H9 (cell line): ENCODE results near the gene MIPOL1. TPM values are rescaled to one million over a fixed set of nuclear protein-coding genes. Genes with fewer than 3 reads are reported as not detected.

ENCODE experiments used
- DNase-seq: peaks from one replicate; pipeline ENCODE4 v3.0.0-alpha.2; 2017
- H2AFZ ChIP-seq: one replicate; pipeline ENCODE4 v1.6.1; 2013; ENCODE audit warnings: mild to moderate bottlenecking, low read length, control low read depth, moderate library complexity
- H2AK5ac ChIP-seq: 2 replicates; pipeline ENCODE4 v1.6.1; 2013; ENCODE audit warnings: low read length, control low read depth, mixed read lengths; ENCODE audit not compliant: insufficient read length
- H2BK120ac ChIP-seq: one replicate; pipeline ENCODE4 v1.6.1; 2013; ENCODE audit warnings: low read depth, mild to moderate bottlenecking, low read length, control low read depth, inconsistent platforms; ENCODE audit not compliant: poor library complexity, severe bottlenecking
- H2BK12ac ChIP-seq: 2 replicates; pipeline ENCODE4 v1.6.1; 2013; ENCODE audit warnings: low read length, control low read depth, mixed read lengths, low read depth; ENCODE audit not compliant: insufficient read length
- H2BK15ac ChIP-seq: 2 replicates; pipeline ENCODE4 v1.6.1; 2013; ENCODE audit warnings: low read depth, low read length, control low read depth
- H2BK20ac ChIP-seq: one replicate; pipeline ENCODE4 v1.6.1; 2013; ENCODE audit warnings: low read depth, mild to moderate bottlenecking, low read length, control low read depth, inconsistent platforms; ENCODE audit not compliant: poor library complexity, severe bottlenecking
- H2BK5ac ChIP-seq: 2 replicates; pipeline ENCODE4 v1.6.1; 2013; ENCODE audit warnings: low read length, control low read depth, mixed read lengths; ENCODE audit not compliant: insufficient read length
- H3K14ac ChIP-seq: 2 replicates; pipeline ENCODE4 v1.6.1; 2013; ENCODE audit warnings: low read length, control low read depth; ENCODE audit not compliant: insufficient read depth
- H3K18ac ChIP-seq: 2 replicates; pipeline ENCODE4 v1.6.1; 2013; ENCODE audit warnings: low read depth, mild to moderate bottlenecking, mixed read lengths, low read length, control low read depth; ENCODE audit not compliant: insufficient read length
- H3K23ac ChIP-seq: 2 replicates; pipeline ENCODE4 v1.6.1; 2013; ENCODE audit warnings: low read length, control low read depth, mixed read lengths, low read depth; ENCODE audit not compliant: insufficient read length
- H3K23me2 ChIP-seq: 2 replicates; pipeline ENCODE4 v1.6.1; 2013; ENCODE audit warnings: low read depth, mild to moderate bottlenecking, mixed read lengths, low read length, control low read depth; ENCODE audit not compliant: insufficient read length, poor library complexity, severe bottlenecking
- H3K27ac ChIP-seq: 2 replicates; pipeline ENCODE4 v1.5.1; 2013; ENCODE audit warnings: low read length, control low read depth, mixed read lengths, low read depth; ENCODE audit not compliant: insufficient read length
- H3K27me3 ChIP-seq: 2 replicates; pipeline ENCODE4 v1.6.1; 2013; ENCODE audit warnings: low read length, control low read depth, inconsistent platforms; ENCODE audit not compliant: insufficient read depth
- H3K4ac ChIP-seq: 2 replicates; pipeline ENCODE4 v1.6.1; 2013; ENCODE audit warnings: low read depth, mild to moderate bottlenecking, control low read depth, inconsistent platforms, low read length, moderate library complexity
- H3K4me1 ChIP-seq: 2 replicates; pipeline ENCODE4 v1.6.1; 2013; ENCODE audit warnings: low read length, control low read depth, inconsistent platforms; ENCODE audit not compliant: insufficient read depth
- H3K4me2 ChIP-seq: 2 replicates; pipeline ENCODE4 v1.6.1; 2013; ENCODE audit warnings: low read length, control low read depth, mixed read lengths; ENCODE audit not compliant: insufficient read length, insufficient read depth
- H3K56ac ChIP-seq: 2 replicates; pipeline ENCODE4 v1.6.1; 2013; ENCODE audit warnings: low read depth, mild to moderate bottlenecking, mixed read lengths, low read length, control low read depth; ENCODE audit not compliant: insufficient read length
- H3K79me1 ChIP-seq: 2 replicates; pipeline ENCODE4 v1.6.1; 2013; ENCODE audit warnings: low read depth, mild to moderate bottlenecking, moderate library complexity, low read length, control low read depth, inconsistent platforms; ENCODE audit not compliant: insufficient read depth, poor library complexity, severe bottlenecking
- H3K79me2 ChIP-seq: 2 replicates; pipeline ENCODE4 v1.6.1; 2013; ENCODE audit warnings: low read length, control low read depth, inconsistent platforms; ENCODE audit not compliant: insufficient read depth
- H3K9ac ChIP-seq: 2 replicates; pipeline ENCODE4 v1.6.1; 2013; ENCODE audit warnings: low read length, control low read depth, mixed read lengths; ENCODE audit not compliant: insufficient read length; ENCODE audit errors: extremely low read depth
- H3K9me3 ChIP-seq: one replicate; pipeline ENCODE4 v1.6.1; 2013; ENCODE audit warnings: low read depth, low read length, inconsistent platforms; ENCODE audit not compliant: control insufficient read depth
- H3T11ph ChIP-seq: one replicate; pipeline ENCODE4 v1.6.1; 2013; ENCODE audit warnings: mild to moderate bottlenecking, low read length, control low read depth, inconsistent platforms
- H4K20me1 ChIP-seq: one replicate; pipeline ENCODE4 v1.6.1; 2013; ENCODE audit not compliant: control insufficient read depth, insufficient read length, insufficient read depth
- H4K5ac ChIP-seq: 2 replicates; pipeline ENCODE4 v1.6.1; 2013; ENCODE audit warnings: low read depth, mild to moderate bottlenecking, mixed read lengths, low read length, control low read depth; ENCODE audit not compliant: insufficient read length
- H4K8ac ChIP-seq: replicated peaks from 2 replicates; pipeline ENCODE4 v1.6.1; 2013; ENCODE audit warnings: low read length, control low read depth, mixed read lengths, low read depth; ENCODE audit not compliant: insufficient read length
- H4K91ac ChIP-seq: 2 replicates; pipeline ENCODE4 v1.6.1; 2013; ENCODE audit warnings: low read depth, mild to moderate bottlenecking, moderate library complexity, mixed read lengths, low read length, control low read depth; ENCODE audit not compliant: insufficient read length
- H3K27ac Mint-ChIP-seq, 3 experiments: 2 replicates in 2 of 3; 3 replicates in 1 of 3; pipeline ENCODE4 v1.8.0; 2020 to 2021; ENCODE audit warnings: mixed read lengths in 3 of 3, mild to moderate bottlenecking in 1 of 3, moderate library complexity in 1 of 3
- H3K27me3 Mint-ChIP-seq: 2 replicates; pipeline ENCODE4 v1.8.0; 2021; ENCODE audit warnings: low read depth, mild to moderate bottlenecking, moderate library complexity, mixed read lengths
- H3K36me3 Mint-ChIP-seq, 3 experiments: 2 replicates in 2 of 3; 3 replicates in 1 of 3; pipeline ENCODE4 v1.8.0; 2020 to 2021; ENCODE audit warnings: low read depth in 3 of 3, mixed read lengths in 3 of 3; ENCODE audit not compliant: insufficient read depth in 1 of 3
- H3K4me1 Mint-ChIP-seq, 2 experiments: 2 replicates each; pipeline ENCODE4 v1.8.0; 2020; ENCODE audit warnings: mixed read lengths in 2 of 2
- H3K4me3 Mint-ChIP-seq, 2 experiments: 2 replicates in 1 of 2; 3 replicates in 1 of 2; pipeline ENCODE4 v1.8.0; 2020 to 2021; ENCODE audit warnings: mild to moderate bottlenecking in 2 of 2, mixed read lengths in 2 of 2, moderate library complexity in 1 of 2
- H3K9me3 Mint-ChIP-seq, 2 experiments: 2 replicates in 1 of 2; 3 replicates in 1 of 2; pipeline ENCODE4 v1.8.0; 2020; ENCODE audit warnings: mild to moderate bottlenecking in 2 of 2, mixed read lengths in 2 of 2, moderate library complexity in 1 of 2
- CTCF ChIP-seq: fragments of 200-600 bp; sonication (generic); conservative IDR thresholded peaks from 3 replicates; pipeline ENCODE4 v1.8.0; 2021; ENCODE audit warnings: antibody characterized with exemption, mild to moderate bottlenecking
- total RNA-seq: library from RNA; stranded (reverse); gene quantifications from 2 replicates; pipeline ENCODE4 v1.2.1, GENCODE V29; 2021

Gene MIPOL1
- total RNA-seq, 1 experiment from 2014 or later, result 15.6 TPM

GRCh38 chr14:37330910-37331309 lies 133.2 kb downstream of the MIPOL1 start:
- Histone ChIP-seq H3K14ac (no peak overlapping the region), H4K91ac (no peak overlapping the region), H3K9me3 (no peaks in the 10 kb centered on the region), H2BK120ac (no peak overlapping the region), H3T11ph (no peak overlapping the region), H4K8ac (no peak overlapping the region), H3K4me1 (no peaks in the 10 kb centered on the region), H3K79me1 (no peaks in the 10 kb centered on the region), H3K56ac (no peak overlapping the region), H3K9ac (no peak overlapping the region), H4K5ac (no peak overlapping the region), H3K79me2 (no peaks in the 10 kb centered on the region), H2AK5ac (no peak overlapping the region), H3K4me2 (no peak overlapping the region), H2BK15ac (no peak overlapping the region), H3K4ac (no peak overlapping the region), H2BK12ac (no peak overlapping the region), H3K23ac (no peak overlapping the region), H2AFZ (no peak overlapping the region), H2BK20ac (no peak overlapping the region), H3K23me2 (no peaks in the 10 kb centered on the region), H3K27ac (no peak overlapping the region), H3K27me3 (no peaks in the 10 kb centered on the region), H4K20me1 (no peaks in the 10 kb centered on the region), H3K18ac (no peak overlapping the region), H2BK5ac (no peak overlapping the region)
- Mint-ChIP-seq H3K27ac (no peak overlapping the region; a peak in 2 of 7 replicates), H3K4me3 (no peak overlapping the region), H3K27me3 (no peaks in the 10 kb centered on the region), H3K36me3 (peaks cover 0 to 13% (median 8%) of the 10 kb centered on the region in 3 experiments; a peak in 5 of 7 replicates), H3K9me3 (peaks cover 3 to 7% of the 10 kb centered on the region in 2 experiments; a peak in 2 of 5 replicates), H3K4me1 (no peaks in the 10 kb centered on the region)
- no peak for DNase-seq
- TF ChIP-seq CTCF, result no peak
